ENCODE results near the gene CCDC120. TPM values are rescaled to one million over a fixed set of nuclear protein-coding genes. Genes with fewer than 3 reads are reported as not detected.

Gene CCDC120
- total RNA-seq, 4 donors from 2014 or later: 4.4 to 19.1 (median 9.9) TPM

DNA sequence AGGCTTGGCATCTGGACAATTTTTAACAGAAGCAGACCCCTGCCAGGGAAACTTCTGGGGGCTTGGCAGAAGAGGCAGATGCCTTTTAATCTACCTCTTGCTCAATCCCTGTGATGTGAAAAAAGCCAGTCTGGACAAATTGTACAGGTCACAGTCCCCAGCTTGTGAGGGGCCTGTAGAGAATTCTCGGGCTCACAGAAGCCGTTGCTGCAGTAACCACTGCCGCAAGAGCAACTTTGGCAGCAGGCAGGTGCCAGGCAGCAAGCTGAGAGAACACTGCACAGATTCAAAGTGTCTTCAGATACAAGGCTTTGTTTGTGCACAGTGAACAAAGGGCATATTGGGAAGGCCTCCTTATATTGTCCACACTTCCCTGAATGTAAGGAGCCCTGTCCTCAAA, 53.0 kb downstream of the CCDC120 start:
- no peaks in the 10 kb centered on the region for H3K4me1 ChIP-seq
- 67% methylated on average over 3 of the region's 3 CpGs; no CpG with 5 or more reads in 1 of the 2 donors for WGBS, 2 donors (ENCODE audit: low coverage in 1 of 2)
- H3K4me3 ChIP-seq: no peak overlapping the region
- no peaks in the 10 kb centered on the region for H3K9me3 ChIP-seq
- no peaks in the 10 kb centered on the region for H3K27me3 ChIP-seq
- intact Hi-C loops (cut with DNase I; ENCODE audit: low total_unique reads): no loop called here
- no peak for DNase-seq
- H3K36me3 ChIP-seq: no peaks in the 10 kb centered on the region
- no peak overlapping the region for H3K27ac ChIP-seq
- TF ChIP-seq POLR2A (IDR thresholded peaks at IDR 0.05) (no peak), POLR2AphosphoS5 (IDR thresholded peaks at IDR 0.05) (no peak), EP300 (IDR thresholded peaks at IDR 0.05; ENCODE audit: low read depth) (no peak)
- TF ChIP-seq, protein P1, sequence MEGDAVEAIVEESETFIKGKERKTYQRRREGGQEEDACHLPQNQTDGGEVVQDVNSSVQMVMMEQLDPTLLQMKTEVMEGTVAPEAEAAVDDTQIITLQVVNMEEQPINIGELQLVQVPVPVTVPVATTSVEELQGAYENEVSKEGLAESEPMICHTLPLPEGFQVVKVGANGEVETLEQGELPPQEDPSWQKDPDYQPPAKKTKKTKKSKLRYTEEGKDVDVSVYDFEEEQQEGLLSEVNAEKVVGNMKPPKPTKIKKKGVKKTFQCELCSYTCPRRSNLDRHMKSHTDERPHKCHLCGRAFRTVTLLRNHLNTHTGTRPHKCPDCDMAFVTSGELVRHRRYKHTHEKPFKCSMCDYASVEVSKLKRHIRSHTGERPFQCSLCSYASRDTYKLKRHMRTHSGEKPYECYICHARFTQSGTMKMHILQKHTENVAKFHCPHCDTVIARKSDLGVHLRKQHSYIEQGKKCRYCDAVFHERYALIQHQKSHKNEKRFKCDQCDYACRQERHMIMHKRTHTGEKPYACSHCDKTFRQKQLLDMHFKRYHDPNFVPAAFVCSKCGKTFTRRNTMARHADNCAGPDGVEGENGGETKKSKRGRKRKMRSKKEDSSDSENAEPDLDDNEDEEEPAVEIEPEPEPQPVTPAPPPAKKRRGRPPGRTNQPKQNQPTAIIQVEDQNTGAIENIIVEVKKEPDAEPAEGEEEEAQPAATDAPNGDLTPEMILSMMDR (IDR thresholded peaks at IDR 0.05): no peak
- in situ Hi-C loops (cut with MboI; ENCODE audit: low pct_ligation_motif_present in 1 of 4, low pct_unique_long_range_greater_than_20kb in 1 of 4, low sequenced_read_pairs in 3 of 4): no loop called here

DNA sequence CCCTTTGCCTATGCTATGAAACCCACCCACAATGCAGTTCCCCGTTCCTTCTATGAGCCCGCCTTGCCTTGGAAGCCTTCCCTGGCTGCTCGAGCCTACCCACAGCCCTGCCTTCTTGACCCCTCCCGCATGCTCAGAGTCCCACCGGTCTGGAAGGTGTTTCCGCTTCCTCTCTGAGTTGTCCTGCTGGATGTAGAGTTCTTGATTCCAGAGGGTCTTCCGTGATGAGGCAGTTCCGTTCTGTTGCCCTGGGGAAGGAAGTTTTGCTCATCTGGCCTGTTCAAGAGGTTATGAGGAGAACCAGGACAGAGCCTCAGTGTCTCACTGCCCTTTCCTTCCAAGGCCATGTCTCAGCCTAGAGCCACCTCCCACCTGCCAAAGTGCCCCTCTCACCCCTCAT, 57.3 kb downstream of the CCDC120 start:
- DNase-seq: no peak
- in situ Hi-C loops (cut with MboI; ENCODE audit: low pct_ligation_motif_present in 1 of 4, low pct_unique_long_range_greater_than_20kb in 1 of 4, low sequenced_read_pairs in 3 of 4) (no loop called here), intact Hi-C loops (cut with DNase I; ENCODE audit: low total_unique reads) (no loop called here)
- Histone ChIP-seq H3K4me1 (no peaks in the 10 kb centered on the region), H3K36me3 (peaks cover 0 to 5% (median 0%) of the 10 kb centered on the region in 4 donors), H3K9me3 (no peaks in the 10 kb centered on the region), H3K27me3 (no peaks in the 10 kb centered on the region), H3K27ac (no peak overlapping the region), H3K4me3 (no peak overlapping the region)
- TF ChIP-seq POLR2A (IDR thresholded peaks at IDR 0.05) (no peak), EP300 (IDR thresholded peaks at IDR 0.05; ENCODE audit: low read depth) (no peak), POLR2AphosphoS5 (IDR thresholded peaks at IDR 0.05) (no peak)
- TF ChIP-seq, protein P1 (IDR thresholded peaks at IDR 0.05): no peak
- 90% methylated on average over 8 of the region's 8 CpGs; no CpG with 5 or more reads in 1 of the 2 donors for WGBS, 2 donors (ENCODE audit: low coverage in 1 of 2)

DNA sequence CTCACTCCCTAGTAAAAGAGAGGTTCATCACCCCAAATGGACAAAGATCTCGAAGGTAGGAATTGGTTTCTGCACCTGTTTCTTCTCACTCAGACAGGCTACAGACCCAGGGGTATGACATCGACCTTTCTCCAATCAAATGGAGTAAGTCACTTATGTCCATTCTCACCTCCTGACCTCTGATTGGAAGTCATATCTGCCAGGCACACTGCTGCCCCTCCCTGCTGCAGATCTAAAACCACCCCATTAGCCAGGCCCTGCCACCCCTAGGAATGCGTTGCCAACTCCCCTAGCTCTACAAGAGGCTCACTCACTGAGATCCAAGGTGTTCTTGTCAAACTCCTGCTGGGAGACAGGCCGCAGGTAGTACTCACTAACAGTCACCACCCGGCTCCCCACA, 57.9 kb downstream of the CCDC120 start:
- no peak for DNase-seq
- H3K4me1 ChIP-seq: no peaks in the 10 kb centered on the region
- H3K27me3 ChIP-seq: no peaks in the 10 kb centered on the region
- no peaks in the 10 kb centered on the region for H3K9me3 ChIP-seq
- TF ChIP-seq POLR2AphosphoS5 (IDR thresholded peaks at IDR 0.05) (no peak), EP300 (IDR thresholded peaks at IDR 0.05; ENCODE audit: low read depth) (no peak), POLR2A (IDR thresholded peaks at IDR 0.05) (no peak)
- TF ChIP-seq, protein P1 (IDR thresholded peaks at IDR 0.05): no peak
- peaks cover 0 to 5% (median 0%) of the 10 kb centered on the region in 4 donors for H3K36me3 ChIP-seq
- 81% methylated on average over 5 of the region's 5 CpGs; no CpG with 5 or more reads in 1 of the 2 donors for WGBS, 2 donors (ENCODE audit: low coverage in 1 of 2)
- H3K27ac ChIP-seq: no peak overlapping the region
- no peak overlapping the region for H3K4me3 ChIP-seq
- intact Hi-C loops (cut with DNase I; ENCODE audit: low total_unique reads) (no loop called here), in situ Hi-C loops (cut with MboI; ENCODE audit: low pct_ligation_motif_present in 1 of 4, low pct_unique_long_range_greater_than_20kb in 1 of 4, low sequenced_read_pairs in 3 of 4) (no loop called here)

DNA sequence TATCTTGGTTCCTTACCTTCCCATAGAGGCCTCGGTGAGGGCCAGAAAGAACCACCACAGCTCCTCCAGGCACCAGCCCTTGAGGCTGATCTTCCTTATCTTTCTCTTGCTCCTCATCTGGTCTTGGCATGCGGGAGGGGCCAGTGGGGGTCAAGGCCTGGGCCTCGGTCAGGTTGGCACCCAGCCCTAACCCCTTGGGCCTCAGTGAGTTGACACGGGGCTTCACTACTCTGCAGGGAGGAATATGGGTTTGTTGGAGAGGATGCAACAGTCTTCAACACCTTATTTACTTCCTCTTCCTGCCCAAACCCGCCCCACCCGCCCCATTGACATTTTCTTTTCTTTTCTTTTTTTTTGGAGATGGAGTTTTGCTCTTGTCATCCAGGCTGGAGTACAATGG, 58.8 kb downstream of the CCDC120 start:
- Histone ChIP-seq H3K4me1 (peaks cover 0 to 4% (median 3%) of the 10 kb centered on the region in 4 donors), H3K9me3 (no peaks in the 10 kb centered on the region), H3K4me3 (no peak overlapping the region), H3K36me3 (peaks cover 0 to 5% (median 0%) of the 10 kb centered on the region in 4 donors), H3K27me3 (no peaks in the 10 kb centered on the region), H3K27ac (no peak overlapping the region)
- TF ChIP-seq, protein P1 (IDR thresholded peaks at IDR 0.05): no peak
- TF ChIP-seq EP300 (IDR thresholded peaks at IDR 0.05; ENCODE audit: low read depth) (no peak), POLR2AphosphoS5 (IDR thresholded peaks at IDR 0.05) (no peak), POLR2A (IDR thresholded peaks at IDR 0.05) (no peak)
- intact Hi-C loops (cut with DNase I; ENCODE audit: low total_unique reads) (no loop called here), in situ Hi-C loops (cut with MboI; ENCODE audit: low pct_ligation_motif_present in 1 of 4, low pct_unique_long_range_greater_than_20kb in 1 of 4, low sequenced_read_pairs in 3 of 4) (no loop called here)
- WGBS, 2 donors (ENCODE audit: low coverage in 1 of 2): 73% methylated on average over 6 of the region's 6 CpGs; no CpG with 5 or more reads in 1 of the 2 donors
- DNase-seq: no peak

Small RNA genes lying within 50 kb of the gene (small RNA-seq; reads per million reads assigned to genes)
- 0 reads per million in 4 donors for gene RNU4-52P

Other genes starting within 250 kb of the CCDC120 start
- gene ERAS, start 232.5 kb upstream of the CCDC120 start, total RNA-seq: not detected
- gene PCSK1N, start 223.4 kb upstream of the CCDC120 start, total RNA-seq: 100 to 1,000 TPM in 1 of 4 donors, 10 to 100 TPM in 3; 14.0 to 144 (median 20.4) TPM
- 10 to 100 TPM; 26.7 to 61.3 (median 43.7) TPM for gene TIMM17B, start 161.2 kb upstream of the CCDC120 start, total RNA-seq
- gene PQBP1, start 161.1 kb upstream of the CCDC120 start, total RNA-seq: 10 to 100 TPM; 21.7 to 92.3 (median 63.8) TPM
- 10 to 100 TPM; 29.5 to 48.3 (median 33.8) TPM for gene SLC35A2, start 147.4 kb upstream of the CCDC120 start, total RNA-seq
- 10 to 100 TPM in 3 of 4 donors, not detected in 1; 11.2 to 50.7 (median 20.6) TPM for gene PIM2, start 140.0 kb upstream of the CCDC120 start, total RNA-seq
- 10 to 100 TPM; 39.4 to 96.9 (median 40.6) TPM for gene OTUD5, start 101.4 kb upstream of the CCDC120 start, total RNA-seq
- under 1 TPM in 2 of 4 donors, not detected in 2; 0.95 to 0.96 TPM for gene KCND1, start 87.2 kb upstream of the CCDC120 start, total RNA-seq
- gene GRIPAP1, start 56.7 kb upstream of the CCDC120 start, total RNA-seq: 100 to 1,000 TPM in 1 of 4 donors, 10 to 100 TPM in 3; 34.8 to 102 (median 52.9) TPM
- gene TFE3, start 15.6 kb upstream of the CCDC120 start, total RNA-seq: 10 to 100 TPM; 31.7 to 45.6 (median 44.7) TPM
- 10 to 100 TPM in 2 of 4 donors, 1 to 10 TPM in 2; 3.4 to 16.8 (median 9.2) TPM for gene PRAF2, start 15.0 kb downstream of the CCDC120 start, total RNA-seq
- gene WDR45, start 20.9 kb downstream of the CCDC120 start, total RNA-seq: 100 to 1,000 TPM in 2 of 4 donors, 10 to 100 TPM in 2; 73.5 to 205 (median 117) TPM
- gene GPKOW, start 64.7 kb downstream of the CCDC120 start, total RNA-seq: 10 to 100 TPM; 10.7 to 21.8 (median 18.0) TPM
- 10 to 100 TPM in 3 of 4 donors, 1 to 10 TPM in 1; 5.6 to 28.8 (median 12.7) TPM for gene MAGIX, start 103.8 kb downstream of the CCDC120 start, total RNA-seq
- gene PLP2, start 112.9 kb downstream of the CCDC120 start, total RNA-seq: 10 to 100 TPM; 31.0 to 60.3 (median 43.2) TPM
- gene PRICKLE3, start 127.4 kb downstream of the CCDC120 start, total RNA-seq: 10 to 100 TPM; 14.5 to 40.0 (median 33.2) TPM
- gene SYP, start 141.2 kb downstream of the CCDC120 start, total RNA-seq: 1 to 10 TPM; 1.1 to 7.6 (median 5.0) TPM
- gene CACNA1F, start 174.3 kb downstream of the CCDC120 start, total RNA-seq: 1 to 10 TPM in 1 of 4 donors, under 1 TPM in 2, not detected in 1; 0.32 to 2.8 (median 0.96) TPM
- gene CCDC22, start 176.5 kb downstream of the CCDC120 start, total RNA-seq: 10 to 100 TPM; 11.0 to 13.7 (median 12.6) TPM
- not detected for gene FOXP3, start 205.7 kb downstream of the CCDC120 start, total RNA-seq
- gene PPP1R3F, start 210.8 kb downstream of the CCDC120 start, total RNA-seq: 10 to 100 TPM in 1 of 4 donors, 1 to 10 TPM in 3; 2.0 to 18.7 (median 2.8) TPM
- gene GAGE10, start 244.6 kb downstream of the CCDC120 start, total RNA-seq: not detected

Measured in transverse colon (tissue), 4 donors.